Testis (tissue), 2 donors: ENCODE measurements around the gene BOC.

Experiments used
- CTCF ChIP-seq, 3 experiments: fragments of 450-650 bp in 2 of 3; fragments of 200-600 bp in 1 of 3; sonication (generic) in 1 of 3; IDR thresholded peaks; one replicate each; pipeline ENCODE4 v1.5.1; 2016 to 2019; ENCODE audit warnings: antibody characterized with exemption in 3 of 3, mild to moderate bottlenecking in 2 of 3, moderate library complexity in 1 of 3
- POLR2A ChIP-seq: fragments of 450-650 bp; IDR thresholded peaks from one replicate; pipeline ENCODE4 v1.6.1; 2017; ENCODE audit warnings: antibody characterized with exemption, mild to moderate bottlenecking, moderate library complexity

- no peak for TF ChIP-seq CTCF (IDR thresholded peaks at IDR 0.05)
- TF ChIP-seq POLR2A = no peak
These were observed 60.4 kb downstream of the BOC start for GRCh38 chr3:113271594-113272384.
